Measurements from ENCODE around the gene SIK3.
"Not testable (repeated sequence)": the region's sequence is repeated elsewhere in the genome, so short reads cannot be mapped to it uniquely, and the experiment has no call there.

SIK3 gene

GRCh38 chr11:117074119-117074518 lies 24.1 kb downstream of the SIK3 start:
- no peak for DNase-seq

GRCh38 chr11:117073539-117073938 lies 24.7 kb downstream of the SIK3 start:
- no peak for DNase-seq

- no peak for DNase-seq
Measured at GRCh38 chr11:117072517-117073461, 25.4 kb downstream of the SIK3 start.

- no peak for DNase-seq
Measured at GRCh38 chr11:117071344-117071787, 26.9 kb downstream of the SIK3 start.

GRCh38 chr11:117070016-117070415 lies 28.2 kb downstream of the SIK3 start:
- DNase-seq, result no peak

- DNase-seq, result no peak
Measured at GRCh38 chr11:117068303-117068860, 29.8 kb downstream of the SIK3 start.

- DNase-seq, result no peak
Measured at GRCh38 chr11:117066959-117067358, 31.3 kb downstream of the SIK3 start.

- no peak for DNase-seq
Measured at GRCh38 chr11:117064275-117064674, 34.0 kb downstream of the SIK3 start.

GRCh38 chr11:117062498-117062897 lies 35.7 kb downstream of the SIK3 start:
- no peak for DNase-seq

GRCh38 chr11:117061256-117061655 lies 37.0 kb downstream of the SIK3 start:
- DNase-seq, result no peak

- no peak for DNase-seq
Measured at GRCh38 chr11:117059611-117060148, 38.5 kb downstream of the SIK3 start.

- peak; percentile 54 for DNase-seq
Measured at GRCh38 chr11:117058761-117059261, 39.4 kb downstream of the SIK3 start.

GRCh38 chr11:117057727-117058126 lies 40.5 kb downstream of the SIK3 start:
- no peak for DNase-seq

- DNase-seq, result no peak
Measured at GRCh38 chr11:117057317-117057716, 40.9 kb downstream of the SIK3 start.

- DNase-seq, result no peak
Measured at GRCh38 chr11:117055469-117055868, 42.8 kb downstream of the SIK3 start.

- no peak for DNase-seq
Measured at GRCh38 chr11:117054382-117054781, 43.8 kb downstream of the SIK3 start.

GRCh38 chr11:117052196-117053149 lies 45.8 kb downstream of the SIK3 start:
- peak; percentile 23 for DNase-seq

GRCh38 chr11:117050121-117050520 lies 48.1 kb downstream of the SIK3 start:
- not testable (repeated sequence) for DNase-seq

GRCh38 chr11:117046627-117047026 lies 51.6 kb downstream of the SIK3 start:
- not testable (repeated sequence) for DNase-seq

GRCh38 chr11:117045956-117046355 lies 52.3 kb downstream of the SIK3 start:
- no peak for DNase-seq

GRCh38 chr11:117045196-117045595 lies 53.0 kb downstream of the SIK3 start:
- no peak for DNase-seq

- DNase-seq, result no peak
Measured at GRCh38 chr11:117044287-117045035, 53.8 kb downstream of the SIK3 start.

Data from retina (tissue), 1 donor.